Measurements from ENCODE around the gene NIM1K. TPM values are rescaled to one million over a fixed set of nuclear protein-coding genes. Genes with fewer than 3 reads are reported as not detected.

Gene NIM1K
- total RNA-seq, 1 donor from 2014 or later = 0.54 TPM

DNA sequence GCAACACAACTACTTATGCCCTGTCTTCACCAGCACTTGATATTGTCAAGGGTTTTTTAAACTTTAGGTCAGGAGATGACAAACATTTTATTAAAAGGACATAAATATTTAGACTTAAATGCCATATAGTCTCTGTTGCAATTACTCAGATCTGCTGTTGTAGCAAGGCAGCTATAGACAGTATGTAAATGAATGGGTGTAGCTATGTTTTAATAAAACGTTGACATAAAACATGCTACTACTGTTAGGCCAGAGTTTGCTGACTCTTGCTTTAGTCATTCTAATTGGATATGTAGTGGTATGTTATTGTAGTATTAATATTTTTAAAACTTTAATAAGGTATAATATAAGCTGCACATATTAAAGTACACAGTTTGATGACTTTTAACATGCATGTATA lies 43.6 kb upstream of the NIM1K start:
- H3K4me1 ChIP-seq (ENCODE audit: insufficient read depth, low read length) = peaks cover 4% of the 10 kb centered on the region
- H3K36me3 ChIP-seq (ENCODE audit: insufficient read depth, low read length) = peaks cover 11% of the 10 kb centered on the region
- H3K27me3 Mint-ChIP-seq (ENCODE audit: low read depth, unreplicated experiment) = no peaks in the 10 kb centered on the region
- H3K27me3 ChIP-seq (ENCODE audit: insufficient read depth, low read length) = no peaks in the 10 kb centered on the region
- FAIRE-seq (no peak), DNase-seq (ENCODE audit: low read depth) (no peak)
- H3K4me1 Mint-ChIP-seq (ENCODE audit: low read depth, unreplicated experiment) = no peaks in the 10 kb centered on the region
- H4K20me1 ChIP-seq (ENCODE audit: insufficient read depth, low read length) = peaks cover 73% of the 10 kb centered on the region
- no peak overlapping the region for H3K9ac ChIP-seq (ENCODE audit: low read length)
- no peak overlapping the region for H3K27ac ChIP-seq (ENCODE audit: low read depth, low read length)
- no peak overlapping the region for H2AFZ ChIP-seq (ENCODE audit: low read depth, low read length)
- H3K27ac Mint-ChIP-seq (ENCODE audit: unreplicated experiment) = no peak overlapping the region
- TF ChIP-seq EZH2 (IDR thresholded peaks at IDR 0.05; ENCODE audit: insufficient read depth, low read length) (no peak), CTCF (IDR thresholded peaks at IDR 0.05; ENCODE audit: insufficient read depth, low read depth, low read length) (no peak)
- no peaks in the 10 kb centered on the region for H3K9me3 Mint-ChIP-seq (ENCODE audit: unreplicated experiment)
- H3K4me3 ChIP-seq (ENCODE audit: insufficient read depth, low read depth, low read length) = no peak overlapping the region
- H3K79me2 ChIP-seq (ENCODE audit: insufficient read depth, low read length) = peaks cover 76% of the 10 kb centered on the region
- no peak overlapping the region for H3K4me2 ChIP-seq (ENCODE audit: low read length)
- H3K36me3 Mint-ChIP-seq (ENCODE audit: low read depth, unreplicated experiment) = peaks cover 2% of the 10 kb centered on the region
- H3K9me3 ChIP-seq (ENCODE audit: insufficient read depth, low read depth, low read length) = no peaks in the 10 kb centered on the region
- H3K4me3 Mint-ChIP-seq (ENCODE audit: unreplicated experiment) = no peak overlapping the region

- H3K79me2 ChIP-seq (ENCODE audit: insufficient read depth, low read length) = peaks cover 81% of the 10 kb centered on the region
- Mint-ChIP-seq H3K9me3 (ENCODE audit: unreplicated experiment) (no peaks in the 10 kb centered on the region), H3K27me3 (ENCODE audit: low read depth, unreplicated experiment) (no peaks in the 10 kb centered on the region), H3K4me3 (ENCODE audit: unreplicated experiment) (no peak overlapping the region), H3K4me1 (ENCODE audit: low read depth, unreplicated experiment) (no peaks in the 10 kb centered on the region), H3K36me3 (ENCODE audit: low read depth, unreplicated experiment) (peaks cover 4% of the 10 kb centered on the region), H3K27ac (ENCODE audit: unreplicated experiment) (no peak overlapping the region)
- H3K4me1 ChIP-seq (ENCODE audit: insufficient read depth, low read length) = peaks cover 4% of the 10 kb centered on the region
- no peaks in the 10 kb centered on the region for H3K9me3 ChIP-seq (ENCODE audit: insufficient read depth, low read depth, low read length)
- peaks cover 8% of the 10 kb centered on the region for H3K36me3 ChIP-seq (ENCODE audit: insufficient read depth, low read length)
- H3K4me3 ChIP-seq (ENCODE audit: insufficient read depth, low read depth, low read length) = no peak overlapping the region
- H3K27me3 ChIP-seq (ENCODE audit: insufficient read depth, low read length) = no peaks in the 10 kb centered on the region
- FAIRE-seq = no peak
- H2AFZ ChIP-seq (ENCODE audit: low read depth, low read length) = no peak overlapping the region
- no peak overlapping the region for H3K4me2 ChIP-seq (ENCODE audit: low read length)
- TF ChIP-seq EZH2 (IDR thresholded peaks at IDR 0.05; ENCODE audit: insufficient read depth, low read length) = no peak
- TF ChIP-seq CTCF (IDR thresholded peaks at IDR 0.05; ENCODE audit: insufficient read depth, low read depth, low read length) = no peak
- DNase-seq (ENCODE audit: low read depth) = no peak
- H3K9ac ChIP-seq (ENCODE audit: low read length) = no peak overlapping the region
- peaks cover 76% of the 10 kb centered on the region for H4K20me1 ChIP-seq (ENCODE audit: insufficient read depth, low read length)
- no peak overlapping the region for H3K27ac ChIP-seq (ENCODE audit: low read depth, low read length)
Observed at GRCh38 chr5:43149231-43149630, 42.8 kb upstream of the NIM1K start.

- H3K36me3 Mint-ChIP-seq (ENCODE audit: low read depth, unreplicated experiment) = peaks cover 4% of the 10 kb centered on the region
- H3K9me3 Mint-ChIP-seq (ENCODE audit: unreplicated experiment) = no peaks in the 10 kb centered on the region
- FAIRE-seq = no peak
- Histone ChIP-seq H3K4me1 (ENCODE audit: insufficient read depth, low read length) (peaks cover 4% of the 10 kb centered on the region), H3K36me3 (ENCODE audit: insufficient read depth, low read length) (peaks cover 5% of the 10 kb centered on the region), H4K20me1 (ENCODE audit: insufficient read depth, low read length) (peaks cover 77% of the 10 kb centered on the region), H3K9ac (ENCODE audit: low read length) (no peak overlapping the region), H2AFZ (ENCODE audit: low read depth, low read length) (no peak overlapping the region), H3K4me3 (ENCODE audit: insufficient read depth, low read depth, low read length) (no peak overlapping the region), H3K4me2 (ENCODE audit: low read length) (no peak overlapping the region), H3K27ac (ENCODE audit: low read depth, low read length) (no peak overlapping the region), H3K9me3 (ENCODE audit: insufficient read depth, low read depth, low read length) (no peaks in the 10 kb centered on the region), H3K79me2 (ENCODE audit: insufficient read depth, low read length) (peaks cover 79% of the 10 kb centered on the region), H3K27me3 (ENCODE audit: insufficient read depth, low read length) (no peaks in the 10 kb centered on the region)
- H3K27ac Mint-ChIP-seq (ENCODE audit: unreplicated experiment) = no peak overlapping the region
- no peak for DNase-seq (ENCODE audit: low read depth)
- H3K4me1 Mint-ChIP-seq (ENCODE audit: low read depth, unreplicated experiment) = no peaks in the 10 kb centered on the region
- no peak overlapping the region for H3K4me3 Mint-ChIP-seq (ENCODE audit: unreplicated experiment)
- no peak for TF ChIP-seq CTCF (IDR thresholded peaks at IDR 0.05; ENCODE audit: insufficient read depth, low read depth, low read length)
- TF ChIP-seq EZH2 (IDR thresholded peaks at IDR 0.05; ENCODE audit: insufficient read depth, low read length) = no peak
- no peaks in the 10 kb centered on the region for H3K27me3 Mint-ChIP-seq (ENCODE audit: low read depth, unreplicated experiment)
Observed at GRCh38 chr5:43150075-43150474, 42.0 kb upstream of the NIM1K start.

Data from astrocyte (in vitro differentiated cells and primary cell).